Measurements from ENCODE around the gene RTN4RL2.
"Not testable (repeated sequence)": the region's sequence is repeated elsewhere in the genome, so short reads cannot be mapped to it uniquely, and the experiment has no call there.

Gene RTN4RL2

GRCh38 chr11:57434640-57435546 is 25.4 kb upstream of the RTN4RL2 start:
- DNase-seq: no peak

- DNase-seq: no peak
Measured at GRCh38 chr11:57436031-57436430, 24.3 kb upstream of the RTN4RL2 start.

GRCh38 chr11:57438345-57439285 is 21.7 kb upstream of the RTN4RL2 start:
- DNase-seq: no peak

GRCh38 chr11:57439786-57440185 is 20.5 kb upstream of the RTN4RL2 start:
- DNase-seq: no peak

GRCh38 chr11:57440744-57441414 is 19.4 kb upstream of the RTN4RL2 start:
- DNase-seq: peak; percentile 24

- DNase-seq: no peak
Measured at GRCh38 chr11:57444362-57445121, 15.8 kb upstream of the RTN4RL2 start.

GRCh38 chr11:57445122-57445394 is 15.3 kb upstream of the RTN4RL2 start:
- DNase-seq: not testable (repeated sequence)

- no peak for DNase-seq
Measured at GRCh38 chr11:57446055-57446454, 14.3 kb upstream of the RTN4RL2 start.

GRCh38 chr11:57453543-57454177 is 6.7 kb upstream of the RTN4RL2 start:
- peak; percentile 60 for DNase-seq

- DNase-seq: no peak
Measured at GRCh38 chr11:57456960-57457642, 3.2 kb upstream of the RTN4RL2 start.

GRCh38 chr11:57457643-57458023 is 2.7 kb upstream of the RTN4RL2 start:
- no peak for DNase-seq

GRCh38 chr11:57458060-57458409 is 2.3 kb upstream of the RTN4RL2 start:
- no peak for DNase-seq

- no peak for DNase-seq
Measured at GRCh38 chr11:57458410-57459163, 1.7 kb upstream of the RTN4RL2 start.

- no peak for DNase-seq
Measured at GRCh38 chr11:57459164-57460021, 935 bp upstream of the RTN4RL2 start.

GRCh38 chr11:57460758-57461749 is 726 bp downstream of the RTN4RL2 start:
- peak; percentile 35 for DNase-seq

GRCh38 chr11:57461841-57462489 is 1.6 kb downstream of the RTN4RL2 start:
- no peak for DNase-seq

- DNase-seq: no peak
Measured at GRCh38 chr11:57462597-57462996, 2.3 kb downstream of the RTN4RL2 start.

Data from NCI-H510A (cell line).